Measurements from ENCODE around the gene GRAMD4. TPM values are rescaled to one million over a fixed set of nuclear protein-coding genes. Genes with fewer than 3 reads are reported as not detected.
A peak's percentile ranks its signal among the peaks of the same experiment; 100 is the strongest.

The GRAMD4 gene
- total RNA-seq, 4 donors from 2014 or later, result 19.1 to 25.4 (median 19.5) TPM

GRCh38 chr22:46613606-46614021 is 6.6 kb upstream of the GRAMD4 start:
- DNase-seq (ENCODE audit: low spot score) (no peak), ATAC-seq (ENCODE audit: low FRiP score) (peak; percentile 13)
- no peak for TF ChIP-seq CTCF (IDR thresholded peaks at IDR 0.05)

- no peak for TF ChIP-seq CTCF (IDR thresholded peaks at IDR 0.05)
- no peak for ATAC-seq (ENCODE audit: low FRiP score)
- DNase-seq (ENCODE audit: low spot score), result no peak
Observed at GRCh38 chr22:46614025-46614931, 5.9 kb upstream of the GRAMD4 start.

GRCh38 chr22:46617207-46617985 is 2.8 kb upstream of the GRAMD4 start:
- ATAC-seq (ENCODE audit: low FRiP score) (peak; percentile 7), DNase-seq (ENCODE audit: low spot score) (no peak)
- TF ChIP-seq CTCF (IDR thresholded peaks at IDR 0.05), result no peak

- ATAC-seq (ENCODE audit: low FRiP score), result peak; percentile 21
- no peak for TF ChIP-seq CTCF (IDR thresholded peaks at IDR 0.05)
- no peak for DNase-seq (ENCODE audit: low spot score)
Observed at GRCh38 chr22:46617986-46618647, 2.1 kb upstream of the GRAMD4 start.

DNA sequence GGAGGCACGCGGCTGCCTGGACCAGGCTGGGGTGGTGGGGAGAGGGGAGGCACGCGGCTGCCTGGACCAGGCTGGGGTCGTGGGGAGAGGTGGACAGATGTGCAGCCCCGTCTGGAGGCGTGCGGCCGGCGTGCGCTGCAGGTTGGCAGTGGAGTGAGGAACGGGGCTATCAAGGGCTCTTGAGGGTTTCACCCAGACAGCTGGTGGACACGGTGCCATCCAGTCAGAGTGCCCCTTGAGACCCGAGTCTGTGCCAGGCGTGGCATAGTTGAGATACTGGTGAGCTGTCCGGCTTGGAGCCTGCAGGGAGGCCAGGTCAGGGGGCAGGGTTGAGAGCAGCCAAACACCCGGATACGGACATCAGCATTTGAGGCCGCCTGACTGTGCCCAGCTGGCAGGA is 1.5 kb upstream of the GRAMD4 start:
- DNase-seq (ENCODE audit: low spot score) (no peak), ATAC-seq (ENCODE audit: low FRiP score) (peak; percentile 49)
- no peak for TF ChIP-seq CTCF (IDR thresholded peaks at IDR 0.05)

DNA sequence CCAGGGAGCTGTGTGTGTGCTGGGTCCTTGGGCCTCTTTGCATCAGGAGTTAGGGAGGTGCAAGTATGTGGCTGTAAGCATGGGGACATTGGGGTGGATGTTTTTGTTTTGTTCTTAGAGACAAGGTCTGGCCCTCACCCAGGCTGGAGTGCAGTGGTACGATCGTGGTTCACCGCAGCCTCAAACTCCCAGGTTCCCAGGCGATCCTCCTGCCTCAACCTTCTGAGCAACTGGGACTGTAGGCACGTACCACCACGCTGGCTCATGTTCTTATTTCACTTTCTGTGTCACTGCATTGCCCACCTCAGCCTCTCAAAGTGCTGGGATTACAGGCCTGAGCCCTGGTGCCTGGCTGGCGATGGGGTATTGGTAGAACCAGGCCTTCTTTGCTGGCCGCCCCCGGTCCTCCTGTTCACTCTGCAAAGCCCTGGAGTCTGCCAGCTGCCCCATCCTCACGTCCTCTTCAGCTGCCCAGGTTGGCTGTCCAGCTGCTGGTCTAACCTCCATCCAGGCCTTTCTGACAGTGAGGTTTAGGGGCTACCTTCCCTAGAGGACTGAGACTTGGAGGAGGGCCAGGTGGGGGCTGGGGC is 851 bp upstream of the GRAMD4 start:
- DNase-seq (ENCODE audit: low spot score) (no peak), ATAC-seq (ENCODE audit: low FRiP score) (no peak)
- no peak for TF ChIP-seq CTCF (IDR thresholded peaks at IDR 0.05)
